Measurements from ENCODE around the gene CEACAM7.

The CEACAM7 gene

GRCh38 chr19:41688098-41688497 lies at the start of gene CEACAM7:
TSS of gene CEACAM7 (minus strand) at chr19:41688270. CDS start at chr19:41688165, 105 bp downstream.
- TF ChIP-seq MAX (IDR thresholded peaks at IDR 0.05; ENCODE audit: low read depth, low read length) (no peak), POLR2A (IDR thresholded peaks at IDR 0.05; ENCODE audit: extremely low read depth, insufficient read length) (no peak), CTCF (IDR thresholded peaks at IDR 0.05; ENCODE audit: low read depth, low read length) (no peak), MYC (IDR thresholded peaks at IDR 0.05; ENCODE audit: low read depth, low read length) (no peak)
- H3K4me3 ChIP-seq (ENCODE audit: low read depth, low read length): no peak within 1 kb of the TSS
- no peak for DNase-seq (ENCODE audit: low read depth)

- DNase-seq (ENCODE audit: low read depth): no peak
- TF ChIP-seq POLR2A (IDR thresholded peaks at IDR 0.05; ENCODE audit: extremely low read depth, insufficient read length): no peak
- no peak for TF ChIP-seq MYC (IDR thresholded peaks at IDR 0.05; ENCODE audit: low read depth, low read length)
- TF ChIP-seq MAX (IDR thresholded peaks at IDR 0.05; ENCODE audit: low read depth, low read length): no peak
- no peak for TF ChIP-seq CTCF (IDR thresholded peaks at IDR 0.05; ENCODE audit: low read depth, low read length)
Measured at GRCh38 chr19:41735071-41735600, 47.1 kb upstream of the CEACAM7 start.

GRCh38 chr19:41734585-41734984 lies 46.5 kb upstream of the CEACAM7 start:
- no peak overlapping the region for H3K4me3 ChIP-seq (ENCODE audit: low read depth, low read length)
- no peak for DNase-seq (ENCODE audit: low read depth)
- TF ChIP-seq POLR2A (IDR thresholded peaks at IDR 0.05; ENCODE audit: extremely low read depth, insufficient read length) (no peak), CTCF (IDR thresholded peaks at IDR 0.05; ENCODE audit: low read depth, low read length) (no peak)

More at GRCh38 chr19:41735071-41735600, 47.1 kb upstream of the CEACAM7 start:
- no peak overlapping the region for H3K4me3 ChIP-seq (ENCODE audit: low read depth, low read length)

- TF ChIP-seq MYC (IDR thresholded peaks at IDR 0.05; ENCODE audit: low read depth, low read length) (no peak), POLR2A (IDR thresholded peaks at IDR 0.05; ENCODE audit: extremely low read depth, insufficient read length) (no peak), CTCF (IDR thresholded peaks at IDR 0.05; ENCODE audit: low read depth, low read length) (no peak), MAX (IDR thresholded peaks at IDR 0.05; ENCODE audit: low read depth, low read length) (no peak)
- no peak for DNase-seq (ENCODE audit: low read depth)
- H3K4me3 ChIP-seq (ENCODE audit: low read depth, low read length): no peak overlapping the region
Measured at GRCh38 chr19:41734156-41734555, 46.1 kb upstream of the CEACAM7 start.

- no peak for TF ChIP-seq CTCF (IDR thresholded peaks at IDR 0.05; ENCODE audit: low read depth, low read length)
- TF ChIP-seq MAX (IDR thresholded peaks at IDR 0.05; ENCODE audit: low read depth, low read length): no peak
- no peak for TF ChIP-seq POLR2A (IDR thresholded peaks at IDR 0.05; ENCODE audit: extremely low read depth, insufficient read length)
- TF ChIP-seq MYC (IDR thresholded peaks at IDR 0.05; ENCODE audit: low read depth, low read length): no peak
- no peak for DNase-seq (ENCODE audit: low read depth)
Measured at GRCh38 chr19:41726493-41726892, 38.4 kb upstream of the CEACAM7 start.

GRCh38 chr19:41720103-41720502 lies 32.0 kb upstream of the CEACAM7 start:
- H3K4me3 ChIP-seq (ENCODE audit: low read depth, low read length): no peak overlapping the region
- DNase-seq (ENCODE audit: low read depth): no peak
- no peak for TF ChIP-seq POLR2A (IDR thresholded peaks at IDR 0.05; ENCODE audit: extremely low read depth, insufficient read length)
- TF ChIP-seq MYC (IDR thresholded peaks at IDR 0.05; ENCODE audit: low read depth, low read length): no peak
- no peak for TF ChIP-seq CTCF (IDR thresholded peaks at IDR 0.05; ENCODE audit: low read depth, low read length)
- no peak for TF ChIP-seq MAX (IDR thresholded peaks at IDR 0.05; ENCODE audit: low read depth, low read length)

More at GRCh38 chr19:41726493-41726892, 38.4 kb upstream of the CEACAM7 start:
- no peak overlapping the region for H3K4me3 ChIP-seq (ENCODE audit: low read depth, low read length)

All from NB4 (cell line).